ENCODE results near the gene ARHGDIA.
A peak's percentile ranks its signal among the peaks of the same experiment; 100 is the strongest.

The ARHGDIA gene

DNA sequence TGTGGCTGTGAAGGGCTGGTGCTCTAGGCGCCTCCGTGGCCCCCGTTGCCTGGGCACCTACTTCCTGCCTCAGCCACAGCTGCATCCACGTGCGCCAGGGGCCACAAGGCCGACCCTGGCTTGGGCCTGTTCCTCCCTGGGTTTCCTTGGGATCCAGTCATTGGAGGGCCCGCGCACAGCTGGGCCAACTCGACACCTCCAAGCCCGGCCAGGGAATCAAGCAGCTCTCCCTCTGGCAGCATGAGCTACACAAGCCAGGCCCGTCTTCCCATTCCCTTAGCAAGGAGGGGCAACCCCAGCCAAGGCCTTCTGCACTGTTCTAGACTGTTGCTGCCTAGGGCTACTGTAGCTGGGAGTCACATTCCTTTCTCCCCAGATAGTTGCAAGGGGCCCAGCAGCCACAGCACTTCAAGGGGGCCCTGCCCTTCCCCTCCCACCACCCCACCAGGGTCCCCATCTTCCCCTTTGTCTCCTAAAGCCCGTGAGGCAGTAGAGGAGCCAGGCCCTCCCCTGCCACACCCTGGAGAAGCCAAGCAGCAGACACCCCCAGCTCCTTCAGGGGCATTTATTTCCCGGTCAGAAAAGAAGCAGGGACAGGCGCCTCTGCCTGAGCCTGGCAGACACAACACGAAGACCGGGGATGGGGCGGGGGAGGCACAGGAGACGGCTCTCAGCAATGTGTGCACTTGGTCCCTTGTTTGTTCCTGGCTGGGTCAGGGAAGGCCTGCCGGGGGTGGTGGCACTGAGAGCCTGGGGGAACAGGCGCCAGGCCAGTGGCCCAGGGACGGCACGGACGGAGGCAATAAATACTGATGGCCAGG, 3.8 kb downstream of the ARHGDIA start:
- H3K4me3 ChIP-seq (ENCODE audit: low read depth, low read length) = no peak overlapping the region
- TF ChIP-seq, protein P1, sequence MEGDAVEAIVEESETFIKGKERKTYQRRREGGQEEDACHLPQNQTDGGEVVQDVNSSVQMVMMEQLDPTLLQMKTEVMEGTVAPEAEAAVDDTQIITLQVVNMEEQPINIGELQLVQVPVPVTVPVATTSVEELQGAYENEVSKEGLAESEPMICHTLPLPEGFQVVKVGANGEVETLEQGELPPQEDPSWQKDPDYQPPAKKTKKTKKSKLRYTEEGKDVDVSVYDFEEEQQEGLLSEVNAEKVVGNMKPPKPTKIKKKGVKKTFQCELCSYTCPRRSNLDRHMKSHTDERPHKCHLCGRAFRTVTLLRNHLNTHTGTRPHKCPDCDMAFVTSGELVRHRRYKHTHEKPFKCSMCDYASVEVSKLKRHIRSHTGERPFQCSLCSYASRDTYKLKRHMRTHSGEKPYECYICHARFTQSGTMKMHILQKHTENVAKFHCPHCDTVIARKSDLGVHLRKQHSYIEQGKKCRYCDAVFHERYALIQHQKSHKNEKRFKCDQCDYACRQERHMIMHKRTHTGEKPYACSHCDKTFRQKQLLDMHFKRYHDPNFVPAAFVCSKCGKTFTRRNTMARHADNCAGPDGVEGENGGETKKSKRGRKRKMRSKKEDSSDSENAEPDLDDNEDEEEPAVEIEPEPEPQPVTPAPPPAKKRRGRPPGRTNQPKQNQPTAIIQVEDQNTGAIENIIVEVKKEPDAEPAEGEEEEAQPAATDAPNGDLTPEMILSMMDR (IDR thresholded peaks at IDR 0.05; ENCODE audit: low read depth, low read length) = no peak
- peak; percentile 38 for TF ChIP-seq POLR2A (IDR thresholded peaks at IDR 0.05; ENCODE audit: extremely low read depth, insufficient read length)
- peak; percentile 59 for DNase-seq (ENCODE audit: low read depth)

- DNase-seq (ENCODE audit: low read depth) = no peak
- TF ChIP-seq MAX (IDR thresholded peaks at IDR 0.05; ENCODE audit: low read depth, low read length) = no peak
- TF ChIP-seq MYC (IDR thresholded peaks at IDR 0.05; ENCODE audit: low read depth, low read length) = no peak
- TF ChIP-seq, protein P1 (IDR thresholded peaks at IDR 0.05; ENCODE audit: low read depth, low read length) = no peak
- TF ChIP-seq POLR2A (IDR thresholded peaks at IDR 0.05; ENCODE audit: extremely low read depth, insufficient read length) = peak; percentile 16
- no peak overlapping the region for H3K4me3 ChIP-seq (ENCODE audit: low read depth, low read length)
These were observed 4.5 kb downstream of the ARHGDIA start for GRCh38 chr17:81866440-81867169.

DNA sequence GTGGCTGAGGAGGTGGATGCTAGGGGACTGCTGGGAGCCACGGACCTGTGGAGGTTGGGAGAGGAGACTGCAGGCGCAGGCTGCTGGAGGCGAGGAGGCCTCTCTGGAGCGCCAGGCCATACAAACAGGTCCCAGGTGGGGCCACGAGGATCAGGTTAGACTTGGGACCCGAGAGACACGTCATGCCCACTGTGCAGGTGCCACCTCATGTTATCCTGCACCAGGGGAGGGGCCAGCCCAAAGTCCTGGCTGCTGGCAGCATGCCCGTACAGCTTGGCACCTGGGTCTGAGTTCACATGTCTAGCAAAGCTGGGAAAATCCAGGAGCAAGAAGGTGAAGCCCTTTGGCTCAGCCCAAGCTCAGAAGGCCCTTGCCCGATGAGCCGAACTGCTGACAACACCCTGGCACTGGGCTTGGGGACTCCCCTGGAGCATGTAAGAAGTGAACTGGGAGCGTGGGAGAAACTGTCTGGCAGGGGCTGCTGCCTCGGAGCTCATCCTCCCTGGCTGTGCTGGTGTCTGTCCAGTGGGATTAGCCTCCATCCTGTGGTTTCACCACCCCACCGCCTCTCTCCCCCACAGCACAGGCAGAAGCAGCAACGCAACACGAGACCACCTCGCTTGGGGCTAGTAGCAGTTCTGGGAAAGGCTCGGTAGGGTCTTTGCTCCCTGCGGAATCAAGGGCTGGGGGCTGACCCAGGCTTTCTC, 5.3 kb downstream of the ARHGDIA start:
- no peak overlapping the region for H3K4me3 ChIP-seq (ENCODE audit: low read depth, low read length)
- TF ChIP-seq POLR2A (IDR thresholded peaks at IDR 0.05; ENCODE audit: extremely low read depth, insufficient read length) (no peak), MYC (IDR thresholded peaks at IDR 0.05; ENCODE audit: low read depth, low read length) (no peak), MAX (IDR thresholded peaks at IDR 0.05; ENCODE audit: low read depth, low read length) (no peak)
- TF ChIP-seq, protein P1 (IDR thresholded peaks at IDR 0.05; ENCODE audit: low read depth, low read length) = no peak
- peak; percentile 35 for DNase-seq (ENCODE audit: low read depth)

- H3K4me3 ChIP-seq (ENCODE audit: low read depth, low read length) = no peak overlapping the region
- TF ChIP-seq MYC (IDR thresholded peaks at IDR 0.05; ENCODE audit: low read depth, low read length) = no peak
- TF ChIP-seq, protein P1 (IDR thresholded peaks at IDR 0.05; ENCODE audit: low read depth, low read length) = no peak
- TF ChIP-seq POLR2A (IDR thresholded peaks at IDR 0.05; ENCODE audit: extremely low read depth, insufficient read length) = no peak
- no peak for TF ChIP-seq MAX (IDR thresholded peaks at IDR 0.05; ENCODE audit: low read depth, low read length)
- no peak for DNase-seq (ENCODE audit: low read depth)
These were observed 5.8 kb downstream of the ARHGDIA start for GRCh38 chr17:81865358-81865732.

- DNase-seq (ENCODE audit: low read depth) = no peak
- no peak overlapping the region for H3K4me3 ChIP-seq (ENCODE audit: low read depth, low read length)
- TF ChIP-seq, protein P1 (IDR thresholded peaks at IDR 0.05; ENCODE audit: low read depth, low read length) = no peak
- no peak for TF ChIP-seq POLR2A (IDR thresholded peaks at IDR 0.05; ENCODE audit: extremely low read depth, insufficient read length)
- TF ChIP-seq MAX (IDR thresholded peaks at IDR 0.05; ENCODE audit: low read depth, low read length) = no peak
- no peak for TF ChIP-seq MYC (IDR thresholded peaks at IDR 0.05; ENCODE audit: low read depth, low read length)
These were observed 7.0 kb downstream of the ARHGDIA start for GRCh38 chr17:81863833-81864768.

Measured in NB4 (cell line).